Right renal cortex interstitium (tissue), 3 donors: ENCODE measurements around the gene GABBR1. TPM values are rescaled to one million over a fixed set of nuclear protein-coding genes. Genes with fewer than 3 reads are reported as not detected.

Experiments
- DNase-seq, 3 donors: peaks; one replicate each; pipeline ENCODE4 v3.0.0-alpha.2; 2013; ENCODE audit warnings: low read depth in 3 of 3, low spot score in 2 of 3
- polyA plus RNA-seq, 3 donors: library from polyadenylated mRNA; unstranded; fragments of 120-200 nt; gene quantifications; one replicate each; pipeline ENCODE4 v1.2.1, GENCODE V29; 2013; ENCODE audit not compliant: insufficient read length in 3 of 3

Gene GABBR1
- polyA plus RNA-seq, 3 donors = 35.7 to 49.9 (median 42.7) TPM

- no peak for DNase-seq
Measured at GRCh38 chr6:29530671-29531310, 102.2 kb downstream of the GABBR1 start.

GRCh38 chr6:29529956-29530355 lies 103.0 kb downstream of the GABBR1 start:
- no peak for DNase-seq

GRCh38 chr6:29528988-29529560 lies 103.9 kb downstream of the GABBR1 start:
- DNase-seq = no peak

- no peak for DNase-seq
Measured at GRCh38 chr6:29528300-29528931, 104.6 kb downstream of the GABBR1 start.

- no peak for DNase-seq
Measured at GRCh38 chr6:29527564-29527963, 105.4 kb downstream of the GABBR1 start.

- no peak for DNase-seq
Measured at GRCh38 chr6:29527126-29527525, 105.9 kb downstream of the GABBR1 start.

GRCh38 chr6:29525311-29525639 lies 107.7 kb downstream of the GABBR1 start:
- no peak for DNase-seq

GRCh38 chr6:29524444-29525310 lies 108.3 kb downstream of the GABBR1 start:
- DNase-seq = no peak

- DNase-seq = no peak
Measured at GRCh38 chr6:29524044-29524443, 108.9 kb downstream of the GABBR1 start.

GRCh38 chr6:29522227-29522626 lies 110.8 kb downstream of the GABBR1 start:
- no peak for DNase-seq

GRCh38 chr6:29521006-29521680 lies 111.8 kb downstream of the GABBR1 start:
- DNase-seq = no peak

GRCh38 chr6:29520232-29520631 lies 112.8 kb downstream of the GABBR1 start:
- DNase-seq = no peak

- DNase-seq = no peak
Measured at GRCh38 chr6:29519291-29520010, 113.5 kb downstream of the GABBR1 start.

- no peak for DNase-seq
Measured at GRCh38 chr6:29517728-29518440, 115.1 kb downstream of the GABBR1 start.

GRCh38 chr6:29517245-29517644 lies 115.7 kb downstream of the GABBR1 start:
- no peak for DNase-seq

GRCh38 chr6:29516108-29516507 lies 116.9 kb downstream of the GABBR1 start:
- DNase-seq = no peak

- DNase-seq = no peak
Measured at GRCh38 chr6:29510746-29511300, 122.2 kb downstream of the GABBR1 start.

GRCh38 chr6:29510202-29510601 lies 122.8 kb downstream of the GABBR1 start:
- DNase-seq = no peak
